CD4-positive, alpha-beta T cell treated with Interleukin-12 subunit alpha and Interleukin-12 subunit beta, for 1 hour (primary cell): Measurements from ENCODE around the gene OR1F1.
A peak's percentile ranks its signal among the peaks of the same experiment; 100 is the strongest.
"Not testable (repeated sequence)": the region's sequence is repeated elsewhere in the genome, so short reads cannot be mapped to it uniquely, and the experiment has no call there.

Experiments used
- DNase-seq: peaks from one replicate; pipeline ENCODE4 v3.0.0-alpha.2; 2020

OR1F1 gene

DNA sequence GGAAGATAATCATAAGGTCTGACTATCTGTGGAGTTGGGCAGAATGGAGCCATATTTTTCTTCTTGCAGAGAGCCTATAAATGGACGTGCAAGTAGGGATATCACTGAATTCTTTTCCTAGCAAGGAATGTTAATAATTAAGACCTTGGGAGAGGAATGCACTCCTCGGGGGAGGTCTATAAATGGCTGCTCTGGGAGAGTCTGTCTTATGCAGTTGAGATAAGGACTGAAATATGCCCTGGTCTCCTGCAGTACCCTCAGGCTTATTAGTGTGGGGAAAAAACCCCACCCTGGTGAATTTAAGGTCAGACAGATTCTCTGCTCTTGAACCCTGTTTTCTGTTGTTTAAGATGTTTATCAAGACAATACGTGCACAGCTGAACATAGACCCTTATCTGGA lies 17.9 kb downstream of the OR1F1 start:
- DNase-seq, result not testable (repeated sequence)

DNA sequence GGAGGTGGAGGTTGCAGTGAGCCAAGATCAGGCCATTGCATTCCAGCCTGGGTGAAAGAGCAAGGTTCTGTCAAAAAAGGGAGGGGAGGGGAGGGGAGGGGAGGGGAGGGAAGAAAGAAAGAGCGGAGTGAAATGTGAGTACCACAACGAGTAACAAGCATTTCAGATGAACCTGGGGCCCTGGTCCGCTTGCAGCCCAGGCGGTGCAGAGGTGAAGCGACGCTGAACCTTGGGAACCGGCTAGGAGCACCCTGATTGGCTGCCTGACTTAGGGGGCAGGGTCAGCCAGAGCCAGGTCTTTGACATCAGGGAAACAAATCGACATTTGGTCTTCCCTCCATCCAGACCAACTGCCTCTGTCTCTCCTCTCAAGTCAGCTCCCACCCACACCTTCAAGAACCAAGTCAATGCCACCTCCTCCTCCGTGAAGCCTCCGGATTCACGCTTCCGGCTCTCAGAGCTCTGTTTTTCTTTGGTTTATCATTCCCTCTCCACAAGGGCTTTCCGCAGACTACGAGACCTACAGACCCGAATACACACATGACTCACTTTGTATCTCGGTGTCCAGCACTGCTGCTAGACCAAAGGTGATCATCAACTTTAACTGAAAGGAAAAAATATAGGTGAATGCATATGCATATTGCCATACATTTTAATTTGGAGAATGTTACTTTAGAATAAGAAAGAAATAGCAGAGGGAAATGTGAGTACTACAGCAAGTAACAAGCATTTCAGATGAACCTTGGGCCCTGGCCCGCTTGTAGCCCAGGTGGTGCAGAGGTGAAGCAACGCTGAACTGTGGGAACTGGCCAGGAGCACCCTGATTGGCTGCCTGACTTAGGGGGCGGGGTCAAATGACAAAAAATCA lies 19.3 kb downstream of the OR1F1 start:
- no peak for DNase-seq

- DNase-seq, result no peak
These were observed 24.0 kb downstream of the OR1F1 start for GRCh38 chr16:3212006-3212405.

GRCh38 chr16:3212567-3212966 lies 24.6 kb downstream of the OR1F1 start:
- DNase-seq, result no peak

GRCh38 chr16:3214904-3215600 lies 27.0 kb downstream of the OR1F1 start:
- DNase-seq, result peak; percentile 67

DNA sequence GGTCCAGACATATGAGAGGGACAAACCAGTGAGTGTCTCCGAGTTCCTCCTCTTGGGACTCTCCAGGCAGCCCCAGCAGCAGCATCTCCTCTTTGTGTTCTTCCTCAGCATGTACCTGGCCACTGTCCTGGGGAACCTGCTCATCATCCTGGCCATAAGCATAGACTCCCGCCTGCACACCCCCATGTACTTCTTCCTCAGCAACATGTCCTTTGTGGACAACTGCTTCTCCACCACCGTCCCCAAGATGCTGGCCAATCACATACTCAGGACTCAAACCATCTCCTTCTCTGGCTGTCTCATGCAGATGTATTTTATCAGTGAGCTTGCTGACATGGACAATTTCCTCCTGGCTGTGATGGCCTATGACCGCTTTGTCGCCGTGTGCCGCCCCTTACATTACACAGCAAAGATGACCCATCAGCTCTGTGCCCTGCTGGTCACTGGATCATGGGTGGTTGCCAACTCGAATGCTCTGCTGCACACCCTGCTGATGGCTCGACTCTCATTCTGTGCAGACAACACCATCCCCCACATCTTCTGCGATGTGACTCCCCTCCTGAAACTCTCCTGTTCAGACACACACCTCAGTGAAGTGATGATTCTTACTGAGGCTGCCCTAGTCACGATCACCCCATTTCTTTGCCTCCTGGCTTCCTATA lies 27.7 kb downstream of the OR1F1 start:
- no peak for DNase-seq

- peak; percentile 19 for DNase-seq
These were observed 28.2 kb downstream of the OR1F1 start for GRCh38 chr16:3216263-3216640.

- DNase-seq, result no peak
These were observed 32.8 kb downstream of the OR1F1 start for GRCh38 chr16:3220839-3221238.

GRCh38 chr16:3223913-3224515 lies 36.0 kb downstream of the OR1F1 start:
- no peak for DNase-seq

DNA sequence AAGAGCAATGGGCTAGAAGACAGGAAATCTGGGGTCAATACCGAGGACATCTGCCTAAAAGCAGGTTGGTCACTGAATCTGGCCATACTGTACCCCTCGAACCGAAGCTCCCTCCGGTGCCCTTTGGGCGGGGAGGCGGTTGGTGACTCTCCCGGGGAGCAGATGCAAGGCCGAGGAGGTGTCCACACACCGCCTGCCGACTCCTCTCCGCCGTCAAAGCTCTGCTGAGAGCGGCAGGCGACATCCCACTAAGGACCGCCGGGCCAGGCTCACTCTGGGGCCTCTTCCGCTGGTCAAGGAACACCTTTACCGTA lies 46.5 kb downstream of the OR1F1 start:
- no peak for DNase-seq

- peak; percentile 93 for DNase-seq
These were observed 47.0 kb downstream of the OR1F1 start, which contains the start of gene ZNF200 for GRCh38 chr16:3234857-3235561. TSS of gene ZNF200 (minus strand) at chr16:3235158. CDS start at chr16:3233755, 1,403 bp downstream.

- peak; percentile 52 for DNase-seq
These were observed 48.1 kb downstream of the OR1F1 start for GRCh38 chr16:3235856-3236669.

DNA sequence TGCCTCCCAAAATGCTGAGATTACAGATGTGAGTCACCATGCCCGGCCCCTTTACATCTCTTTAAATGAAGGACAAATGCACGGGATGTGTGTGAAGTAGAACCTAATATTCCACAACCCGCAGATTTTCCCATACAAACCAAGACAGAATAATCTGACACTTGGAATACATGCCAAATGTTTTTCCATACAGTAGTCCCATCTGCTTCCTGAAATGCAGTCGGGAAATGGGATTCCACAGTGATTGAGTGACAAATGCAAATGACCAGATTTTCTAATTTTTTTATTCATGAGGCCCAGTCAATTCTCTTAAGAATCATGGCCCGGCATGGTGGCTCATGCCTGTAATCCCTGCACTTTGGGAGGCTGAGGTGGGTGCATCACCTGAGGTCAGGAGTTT lies 53.8 kb downstream of the OR1F1 start:
- DNase-seq, result no peak

- no peak for DNase-seq
These were observed 54.7 kb downstream of the OR1F1 start for GRCh38 chr16:3242709-3243108.

DNA sequence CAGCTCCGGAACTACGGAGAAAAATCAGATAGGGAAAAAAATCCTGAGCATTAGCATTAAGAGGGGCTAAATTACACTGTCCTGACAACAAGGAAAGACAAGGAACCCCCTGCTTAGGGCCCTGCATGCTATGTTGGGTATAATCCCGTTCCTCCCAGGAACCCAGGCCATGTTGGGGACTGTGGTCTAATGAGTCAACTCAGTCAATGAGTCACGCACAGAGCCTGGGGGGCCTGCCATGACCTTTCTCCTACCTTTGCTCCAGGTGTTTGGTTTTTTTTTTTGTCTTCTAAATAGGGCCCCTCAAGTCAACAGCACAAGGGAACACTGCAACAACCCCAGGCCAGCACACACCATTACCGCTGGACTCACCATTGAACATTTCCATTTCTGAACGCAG lies 55.9 kb downstream of the OR1F1 start:
- no peak for DNase-seq

DNA sequence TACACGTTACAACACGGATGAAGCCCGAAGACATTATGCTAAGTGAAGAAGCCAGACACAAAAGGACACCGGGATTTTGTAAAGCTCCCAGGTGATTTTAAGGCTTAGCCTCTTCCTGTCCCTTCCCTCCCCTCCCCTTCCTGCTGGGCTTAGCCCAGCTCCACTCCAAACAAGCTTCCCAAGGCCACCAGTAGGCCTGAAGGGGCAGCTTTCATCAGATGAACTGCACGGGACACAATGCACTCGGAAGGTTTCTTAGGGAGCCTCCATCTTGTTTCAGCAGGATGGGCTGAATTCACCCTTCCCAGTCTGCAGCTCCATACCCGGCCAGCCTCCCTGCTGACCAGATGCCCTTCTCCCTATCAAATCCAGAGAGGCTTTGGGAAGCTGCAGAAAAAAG lies 58.0 kb downstream of the OR1F1 start:
- no peak for DNase-seq

GRCh38 chr16:3246876-3247275 lies 58.9 kb downstream of the OR1F1 start:
- no peak for DNase-seq

GRCh38 chr16:3248596-3248995 lies 60.6 kb downstream of the OR1F1 start:
- no peak for DNase-seq

DNA sequence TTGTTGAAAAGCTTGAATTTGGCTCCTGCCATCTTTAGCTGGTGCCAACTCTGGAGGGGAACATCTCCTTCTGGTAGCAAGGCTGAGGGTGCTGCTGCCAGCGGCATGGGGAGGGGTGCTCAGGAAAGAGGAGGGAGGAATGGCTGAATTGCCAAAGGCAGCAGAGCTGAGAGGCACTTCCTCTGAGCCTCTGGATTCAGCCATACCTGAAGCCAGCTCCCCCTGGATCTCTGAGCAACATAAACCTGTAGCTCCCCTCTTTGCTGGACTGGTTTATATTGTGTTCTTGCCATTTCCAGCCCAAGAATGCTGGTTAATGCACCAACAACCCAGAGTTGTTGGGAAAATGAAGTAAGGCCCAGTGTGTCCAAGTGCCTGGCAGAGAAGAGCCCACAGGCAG lies 61.0 kb downstream of the OR1F1 start:
- no peak for DNase-seq

DNA sequence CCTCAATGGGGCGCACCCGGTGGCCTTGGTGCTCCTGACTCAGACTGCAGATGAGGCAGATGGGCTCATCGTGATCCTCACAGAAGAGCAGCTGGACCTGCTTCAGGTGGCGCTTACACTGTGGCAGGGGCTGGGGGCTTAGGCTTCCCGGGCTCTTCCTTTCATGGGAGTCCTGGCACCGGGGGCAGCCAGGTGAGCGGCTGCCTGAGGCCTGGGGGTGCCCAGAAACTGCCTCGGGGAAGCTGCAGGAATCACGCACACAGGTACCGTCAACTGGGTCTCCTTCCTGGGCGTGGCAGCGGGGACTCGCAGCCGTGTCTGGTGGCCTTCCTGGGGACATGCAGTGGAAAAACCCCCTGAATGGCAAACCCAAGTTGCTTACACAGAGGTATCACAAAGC lies 61.4 kb downstream of the OR1F1 start:
- no peak for DNase-seq

DNA sequence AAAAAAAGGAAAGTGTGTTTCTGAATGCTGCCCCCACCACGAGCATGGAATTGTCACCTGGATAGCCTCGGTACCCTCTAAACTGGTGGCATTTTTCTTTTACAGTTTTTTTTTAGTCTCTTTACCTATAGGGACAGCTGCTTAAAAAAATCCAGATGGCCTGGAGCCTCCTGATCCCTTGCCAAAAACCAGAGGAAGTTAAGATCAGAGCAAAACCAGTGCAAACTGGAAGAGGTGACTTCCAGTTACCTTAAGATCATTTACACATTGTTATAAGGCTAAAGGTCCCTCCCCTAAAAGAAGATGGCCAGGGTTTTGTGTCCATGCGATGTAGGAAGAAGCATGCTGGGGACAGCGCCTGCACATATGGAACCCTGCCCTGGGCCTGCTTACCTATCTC lies 65.0 kb downstream of the OR1F1 start:
- no peak for DNase-seq

GRCh38 chr16:3254309-3254708 lies 66.3 kb downstream of the OR1F1 start:
- DNase-seq, result no peak
